Activated T-cell treated with anti-CD3 and anti-CD28 coated beads, Interleukin-2, amount 50 U/mL, for 72 hours (primary cell): ENCODE measurements around the gene PROSER1. TPM values are rescaled to one million over a fixed set of nuclear protein-coding genes. Genes with fewer than 3 reads are reported as not detected.
"Not testable (repeated sequence)": the region's sequence is repeated elsewhere in the genome, so short reads cannot be mapped to it uniquely, and the experiment has no call there.

Experiments used
- ATAC-seq, 2 donors: fragments of 150-1000 bp; cut with Tn5 transposase; replicated peaks in 1 of 2; 2 replicates each; pipeline ENCODE4 v1.10.0; 2021; ENCODE audit warnings: moderate library complexity in 2 of 2, mild to moderate bottlenecking in 1 of 2
- DNase-seq, 2 donors: peaks; one replicate each; pipeline ENCODE4 v3.0.0; 2021 to 2022; ENCODE audit warnings: mixed read lengths in 1 of 2
- H3K27ac Mint-ChIP-seq: one replicate; pipeline ENCODE4 v1.8.0; 2022; ENCODE audit warnings: mild to moderate bottlenecking, moderate library complexity, mixed read lengths
- H3K27me3 Mint-ChIP-seq: one replicate; pipeline ENCODE4 v1.8.0; 2022; ENCODE audit warnings: low read depth, mixed read lengths
- H3K36me3 Mint-ChIP-seq, 2 donors: one replicate each; pipeline ENCODE4 v1.8.0; 2022; ENCODE audit warnings: mixed read lengths in 2 of 2, mild to moderate bottlenecking in 1 of 2; ENCODE audit not compliant: insufficient read depth in 2 of 2
- H3K4me1 Mint-ChIP-seq: one replicate; pipeline ENCODE4 v1.8.0; 2022; ENCODE audit warnings: low read depth, mixed read lengths
- H3K4me3 Mint-ChIP-seq, 2 donors: one replicate each; pipeline ENCODE4 v1.8.0; 2022; ENCODE audit warnings: mild to moderate bottlenecking in 2 of 2, mixed read lengths in 2 of 2, moderate library complexity in 2 of 2
- H3K9me3 Mint-ChIP-seq, 2 donors: one replicate each; pipeline ENCODE4 v1.8.0; 2022; ENCODE audit warnings: mixed read lengths in 2 of 2
- total RNA-seq, 2 donors: library from RNA; stranded (reverse); gene quantifications; one replicate each; pipeline ENCODE4 v1.2.3, GENCODE V29; 2022

The PROSER1 gene
- 100 to 1,000 TPM; 114 to 116 TPM for total RNA-seq

- Mint-ChIP-seq H3K27ac (peak within 1 kb of the TSS; percentile 99), H3K4me3 (peak within 1 kb of the TSS; percentile 87 to 95), H3K36me3 (peaks cover 5 to 23% of the 10 kb centered on the region in 2 donors), H3K4me1 (peaks cover 59% of the 10 kb centered on the region), H3K27me3 (no peaks in the 10 kb centered on the region), H3K9me3 (no peaks in the 10 kb centered on the region)
- DNase-seq (peak; percentile 84 to 88), ATAC-seq (peak; percentile 85 to 88)
Measured at GRCh38 chr13:39037880-39038568, at the start of gene PROSER1, which contains the start of gene NHLRC3. Gene PROSER1, minus strand, starts transcription at chr13:39038089. Its CDS starts 847 bp downstream, at chr13:39037242. Gene NHLRC3, plus strand, starts transcription at chr13:39038456. Its CDS starts 184 bp downstream, at chr13:39038640.

GRCh38 chr13:39086251-39086945, 48.5 kb upstream of the PROSER1 start:
- H3K4me3 Mint-ChIP-seq, H3K4me1 Mint-ChIP-seq, H3K9me3 Mint-ChIP-seq, ATAC-seq, H3K27ac Mint-ChIP-seq, DNase-seq, H3K36me3 Mint-ChIP-seq: not testable (repeated sequence)
- H3K27me3 Mint-ChIP-seq = peaks cover 23% of the 10 kb centered on the region

- Mint-ChIP-seq H3K4me1 (no peaks in the 10 kb centered on the region), H3K9me3 (peaks cover 2 to 3% of the 10 kb centered on the region in 2 donors), H3K27me3 (peaks cover 41% of the 10 kb centered on the region), H3K27ac (no peak overlapping the region), H3K36me3 (peaks cover 0 to 2% of the 10 kb centered on the region in 2 donors), H3K4me3 (no peak overlapping the region)
- ATAC-seq = no peak
- no peak for DNase-seq
Measured at GRCh38 chr13:39073983-39074382, 36.1 kb upstream of the PROSER1 start.

GRCh38 chr13:39072842-39073241, 35.0 kb upstream of the PROSER1 start:
- ATAC-seq = no peak
- Mint-ChIP-seq H3K27ac (no peak overlapping the region), H3K4me3 (no peak overlapping the region), H3K4me1 (no peaks in the 10 kb centered on the region), H3K9me3 (peaks cover 2 to 3% of the 10 kb centered on the region in 2 donors), H3K36me3 (peaks cover 0 to 2% of the 10 kb centered on the region in 2 donors), H3K27me3 (peaks cover 40% of the 10 kb centered on the region)
- DNase-seq = no peak

- H3K9me3 Mint-ChIP-seq = peaks cover 1 to 2% of the 10 kb centered on the region in 2 donors
- no peaks in the 10 kb centered on the region for H3K27me3 Mint-ChIP-seq
- H3K36me3 Mint-ChIP-seq = peaks cover 1 to 10% of the 10 kb centered on the region in 2 donors
- ATAC-seq (no peak), DNase-seq (no peak)
- no peak overlapping the region for H3K4me3 Mint-ChIP-seq
- H3K4me1 Mint-ChIP-seq = peaks cover 6% of the 10 kb centered on the region
- H3K27ac Mint-ChIP-seq = no peak overlapping the region
Measured at GRCh38 chr13:39062004-39062403, 24.1 kb upstream of the PROSER1 start.

GRCh38 chr13:39058040-39058439, 20.2 kb upstream of the PROSER1 start:
- peaks cover 6% of the 10 kb centered on the region for H3K4me1 Mint-ChIP-seq
- DNase-seq (no peak), ATAC-seq (no peak)
- peaks cover 2 to 4% of the 10 kb centered on the region in 2 donors for H3K9me3 Mint-ChIP-seq
- H3K4me3 Mint-ChIP-seq = no peak overlapping the region
- H3K27me3 Mint-ChIP-seq = no peaks in the 10 kb centered on the region
- peaks cover 1 to 8% of the 10 kb centered on the region in 2 donors for H3K36me3 Mint-ChIP-seq
- H3K27ac Mint-ChIP-seq = no peak overlapping the region

- DNase-seq = no peak
- no peak overlapping the region for H3K4me3 Mint-ChIP-seq
- H3K27me3 Mint-ChIP-seq = no peaks in the 10 kb centered on the region
- peaks cover 1 to 8% of the 10 kb centered on the region in 2 donors for H3K36me3 Mint-ChIP-seq
- H3K4me1 Mint-ChIP-seq = peaks cover 6% of the 10 kb centered on the region
- no peak overlapping the region for H3K27ac Mint-ChIP-seq
- peaks cover 2 to 4% of the 10 kb centered on the region in 2 donors for H3K9me3 Mint-ChIP-seq
- ATAC-seq = no peak
Measured at GRCh38 chr13:39056018-39056417, 18.1 kb upstream of the PROSER1 start.

- peaks cover 2 to 4% of the 10 kb centered on the region in 2 donors for H3K9me3 Mint-ChIP-seq
- H3K36me3 Mint-ChIP-seq = peaks cover 0 to 3% of the 10 kb centered on the region in 2 donors
- no peaks in the 10 kb centered on the region for H3K4me1 Mint-ChIP-seq
- no peak overlapping the region for H3K4me3 Mint-ChIP-seq
- no peak for ATAC-seq
- H3K27ac Mint-ChIP-seq = no peak overlapping the region
- no peaks in the 10 kb centered on the region for H3K27me3 Mint-ChIP-seq
- DNase-seq = no peak
Measured at GRCh38 chr13:39054112-39054511, 16.2 kb upstream of the PROSER1 start.

- ATAC-seq = no peak
Measured at GRCh38 chr13:39052944-39053343, 15.1 kb upstream of the PROSER1 start.

GRCh38 chr13:39051157-39051556, 13.3 kb upstream of the PROSER1 start:
- Mint-ChIP-seq H3K27ac (no peak overlapping the region), H3K4me3 (no peak overlapping the region), H3K4me1 (no peaks in the 10 kb centered on the region), H3K27me3 (no peaks in the 10 kb centered on the region), H3K36me3 (peaks cover 0 to 7% of the 10 kb centered on the region in 2 donors), H3K9me3 (peaks cover 2 to 3% of the 10 kb centered on the region in 2 donors)
- DNase-seq (no peak), ATAC-seq (peak; percentile 29 to 41)

More at GRCh38 chr13:39052944-39053343, 15.1 kb upstream of the PROSER1 start:
- no peak for DNase-seq
- Mint-ChIP-seq H3K4me1 (no peaks in the 10 kb centered on the region), H3K27me3 (no peaks in the 10 kb centered on the region), H3K9me3 (peaks cover 2 to 4% of the 10 kb centered on the region in 2 donors), H3K4me3 (no peak overlapping the region), H3K36me3 (peaks cover 0 to 7% of the 10 kb centered on the region in 2 donors), H3K27ac (no peak overlapping the region)

- DNase-seq (no peak), ATAC-seq (no peak)
- no peak overlapping the region for H3K4me3 Mint-ChIP-seq
- no peaks in the 10 kb centered on the region for H3K27me3 Mint-ChIP-seq
- no peaks in the 10 kb centered on the region for H3K9me3 Mint-ChIP-seq
- H3K4me1 Mint-ChIP-seq = no peaks in the 10 kb centered on the region
- H3K27ac Mint-ChIP-seq = no peak overlapping the region
- peaks cover 0 to 11% of the 10 kb centered on the region in 2 donors for H3K36me3 Mint-ChIP-seq
Measured at GRCh38 chr13:39049274-39049673, 11.4 kb upstream of the PROSER1 start.

GRCh38 chr13:39048806-39049205, 10.9 kb upstream of the PROSER1 start:
- ATAC-seq (no peak), DNase-seq (no peak)
- H3K27me3 Mint-ChIP-seq = no peaks in the 10 kb centered on the region
- H3K27ac Mint-ChIP-seq = no peak overlapping the region
- no peak overlapping the region for H3K4me3 Mint-ChIP-seq
- H3K4me1 Mint-ChIP-seq = no peaks in the 10 kb centered on the region
- peaks cover 0 to 11% of the 10 kb centered on the region in 2 donors for H3K36me3 Mint-ChIP-seq
- no peaks in the 10 kb centered on the region for H3K9me3 Mint-ChIP-seq

- Mint-ChIP-seq H3K9me3 (no peaks in the 10 kb centered on the region), H3K27ac (no peak overlapping the region), H3K27me3 (no peaks in the 10 kb centered on the region), H3K36me3 (peaks cover 0 to 13% of the 10 kb centered on the region in 2 donors), H3K4me3 (no peak overlapping the region), H3K4me1 (no peaks in the 10 kb centered on the region)
- ATAC-seq (no peak), DNase-seq (no peak)
Measured at GRCh38 chr13:39047560-39047959, 9.7 kb upstream of the PROSER1 start.
